ENCODE data around the gene RAB11FIP5. TPM values are rescaled to one million over a fixed set of nuclear protein-coding genes. Genes with fewer than 3 reads are reported as not detected.

Gene RAB11FIP5
- total RNA-seq (2014; rRNA removed) (26.6 and 36.9 TPM in 2 replicates), Bru-seq, nascent RNA (percentile 68 among the genes with signal in this experiment), BruChase-seq, experiment 1, labeled RNA remaining after a 6-hour chase (percentile 82 among the genes with signal in this experiment), BruChase-seq, experiment 2, labeled RNA remaining after a 2-hour chase (percentile 72 among the genes with signal in this experiment)
- long read RNA-seq, full-length matches to known transcripts: 48 of 126 reads
- long read RNA-seq, partial matches to known transcripts: 19 of 126 reads
- long read RNA-seq, other reads (novel, unspliced or antisense): 59 of 126 reads

- Histone ChIP-seq H3K79me2 (ENCODE audit: low read length) (peaks cover 44% of the 10 kb centered on the region), H3K9me3 (ENCODE audit: low read length) (no peaks in the 10 kb centered on the region), H3K4me2 (ENCODE audit: low read length) (peak within 1 kb of the TSS; percentile 98), H3K4me1 (ENCODE audit: insufficient read depth, low read length) (peaks cover 18% of the 10 kb centered on the region), H3K9ac (ENCODE audit: low read length) (peak within 1 kb of the TSS; percentile 89), H3F3A (ENCODE audit: low read length, unreplicated experiment) (no peaks in the 10 kb centered on the region), H4K20me1 (ENCODE audit: low read length) (peaks cover 17% of the 10 kb centered on the region; the same call in 1 of the 2 replicates), H3K4me3 (ENCODE audit: low read length) (peak within 1 kb of the TSS; percentile 87), H3K27me3 (ENCODE audit: low read length) (no peaks in the 10 kb centered on the region), H3K27ac (ENCODE audit: low read length) (peak within 1 kb of the TSS; percentile 82), H2AFZ (ENCODE audit: low read length) (peak within 1 kb of the TSS; percentile 100), H3K36me3 (ENCODE audit: low read depth, low read length) (no peaks in the 10 kb centered on the region), H3K9me2 (replicated peaks; ENCODE audit: low read length) (no peaks in the 10 kb centered on the region)
- no peak for TF ChIP-seq CTCF (conservative IDR thresholded peaks at IDR 0.05; ENCODE audit: low read depth, low read length)
- no peak for TF ChIP-seq EZH2 (IDR thresholded peaks at IDR 0.05; ENCODE audit: low read length, unreplicated experiment)
- ChIA-PET POLR2A (ENCODE audit: unreplicated experiment) (no interaction called here), CTCF (interaction anchor here (0.5 kb wide), 1 partner anchor 1778 kb away, joined by 4 read pairs; no protein-coding TSS in a partner anchor)
- BruUV-seq (replicated peaks): TSS peak; percentile 53
- intact Hi-C loops (cut with micrococcal nuclease): loop anchor here (1.0 kb wide), 1 partner anchor 24 kb away; no protein-coding TSS in a partner anchor
- peak; percentile 84 for DNase-seq
- ATAC-seq: peak; percentile 66
These were observed at the start of gene RAB11FIP5 for GRCh38 chr2:73112913-73113854. Gene RAB11FIP5 (minus strand): TSS chr2:73112948. CDS start chr2:73112777, 171 bp downstream.

GRCh38 chr2:73156539-73157124 lies 43.9 kb upstream of the RAB11FIP5 start:
- H3K4me3 ChIP-seq (ENCODE audit: low read length): no peak overlapping the region
- CTCF ChIA-PET: interaction anchor here (0.5 to 1.0 kb wide), 3 partner anchors 46 to 1200 kb away, joined by 3 to 4 read pairs (median 3); no protein-coding TSS in a partner anchor

More at GRCh38 chr2:73156539-73157124, 43.9 kb upstream of the RAB11FIP5 start:
- Histone ChIP-seq H2AFZ (ENCODE audit: low read length) (no peak overlapping the region), H3K36me3 (ENCODE audit: low read depth, low read length) (no peaks in the 10 kb centered on the region), H4K20me1 (ENCODE audit: low read length) (no peaks in the 10 kb centered on the region), H3K27ac (ENCODE audit: low read length) (no peak overlapping the region), H3K9ac (ENCODE audit: low read length) (no peak overlapping the region), H3K9me3 (ENCODE audit: low read length) (no peaks in the 10 kb centered on the region), H3K4me1 (ENCODE audit: insufficient read depth, low read length) (0 out of 2 replicates have a peak, but pooled peaks cover 2% of the 10 kb centered on the region), H3K4me2 (ENCODE audit: low read length) (peak overlapping the region; percentile 28; the same call in 1 of the 2 replicates), H3K27me3 (ENCODE audit: low read length) (peaks cover 4% of the 10 kb centered on the region; the same call in 1 of the 2 replicates), H3K9me2 (replicated peaks; ENCODE audit: low read length) (no peaks in the 10 kb centered on the region), H3F3A (ENCODE audit: low read length, unreplicated experiment) (no peaks in the 10 kb centered on the region), H3K79me2 (ENCODE audit: low read length) (no peaks in the 10 kb centered on the region)
- intact Hi-C loops (cut with micrococcal nuclease): no loop called here
- ATAC-seq (peak; percentile 84), DNase-seq (peak; percentile 44)
- TF ChIP-seq CTCF (conservative IDR thresholded peaks at IDR 0.05; ENCODE audit: low read depth, low read length): peak; percentile 86
- no peak for TF ChIP-seq EZH2 (IDR thresholded peaks at IDR 0.05; ENCODE audit: low read length, unreplicated experiment)
- POLR2A ChIA-PET (ENCODE audit: unreplicated experiment): interaction anchor here (0.6 kb wide), 1 partner anchor 220 kb away, joined by 3 read pairs; no protein-coding TSS in a partner anchor
- no TSS peak for BruUV-seq (replicated peaks)

Measured in PC-3 (cell line).